Fibroblast of lung (primary cell): ENCODE measurements around the gene HS3ST2.

ENCODE experiments used
- EZH2 ChIP-seq: IDR thresholded peaks from 2 replicates; pipeline ENCODE4 v1.5.1; 2012; ENCODE audit warnings: low read length, control low read depth, mild to moderate bottlenecking; ENCODE audit errors: missing control alignments
- TF ChIP-seq, protein P1 (sequence below), 2 donors: IDR thresholded peaks in 1 of 2; conservative IDR thresholded peaks in 1 of 2; 1 replicate in 1 of 2; 2 replicates in 1 of 2; pipeline ENCODE4 v1.5.1; 2011 to 2012; ENCODE audit warnings: low read length in 2 of 2, control low read depth in 1 of 2, inconsistent platforms in 1 of 2, low read depth in 1 of 2, mild to moderate bottlenecking in 1 of 2

DNA sequence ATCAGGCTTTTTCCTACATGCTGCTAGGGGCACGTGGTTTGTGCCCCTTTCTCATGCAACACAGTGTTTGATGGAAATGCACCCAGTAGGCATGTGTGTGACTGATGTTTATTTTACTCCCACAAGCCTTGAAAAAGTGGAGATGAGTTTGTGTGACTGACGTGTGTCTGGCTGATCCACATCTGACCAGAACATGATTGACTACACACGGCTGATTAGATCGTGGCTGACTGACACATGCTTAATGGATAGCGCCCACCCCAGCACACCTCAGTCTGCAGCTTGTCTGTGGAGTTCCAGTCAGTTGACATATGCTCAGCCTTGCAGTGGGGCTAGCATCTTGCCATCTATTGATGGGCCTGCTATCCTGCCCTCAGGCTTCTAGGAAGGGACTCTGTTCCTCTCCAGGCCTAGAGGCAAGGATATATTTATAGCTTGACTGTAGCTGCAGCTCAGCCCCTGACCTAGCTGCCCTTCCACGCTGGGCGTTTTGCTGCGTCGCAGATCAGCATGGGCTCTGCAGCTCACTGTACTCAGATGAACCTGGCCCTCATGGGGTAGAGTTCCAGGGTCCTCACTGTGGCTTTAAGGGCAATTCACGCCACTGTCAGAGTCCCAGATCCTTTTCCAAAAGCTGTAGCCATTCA, 112.3 kb downstream of the HS3ST2 start:
- TF ChIP-seq, protein P1, sequence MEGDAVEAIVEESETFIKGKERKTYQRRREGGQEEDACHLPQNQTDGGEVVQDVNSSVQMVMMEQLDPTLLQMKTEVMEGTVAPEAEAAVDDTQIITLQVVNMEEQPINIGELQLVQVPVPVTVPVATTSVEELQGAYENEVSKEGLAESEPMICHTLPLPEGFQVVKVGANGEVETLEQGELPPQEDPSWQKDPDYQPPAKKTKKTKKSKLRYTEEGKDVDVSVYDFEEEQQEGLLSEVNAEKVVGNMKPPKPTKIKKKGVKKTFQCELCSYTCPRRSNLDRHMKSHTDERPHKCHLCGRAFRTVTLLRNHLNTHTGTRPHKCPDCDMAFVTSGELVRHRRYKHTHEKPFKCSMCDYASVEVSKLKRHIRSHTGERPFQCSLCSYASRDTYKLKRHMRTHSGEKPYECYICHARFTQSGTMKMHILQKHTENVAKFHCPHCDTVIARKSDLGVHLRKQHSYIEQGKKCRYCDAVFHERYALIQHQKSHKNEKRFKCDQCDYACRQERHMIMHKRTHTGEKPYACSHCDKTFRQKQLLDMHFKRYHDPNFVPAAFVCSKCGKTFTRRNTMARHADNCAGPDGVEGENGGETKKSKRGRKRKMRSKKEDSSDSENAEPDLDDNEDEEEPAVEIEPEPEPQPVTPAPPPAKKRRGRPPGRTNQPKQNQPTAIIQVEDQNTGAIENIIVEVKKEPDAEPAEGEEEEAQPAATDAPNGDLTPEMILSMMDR (conservative IDR thresholded peaks at IDR 0.05 in 1 of 2, IDR thresholded peaks at IDR 0.05 in 1 of 2; ENCODE audit: low read depth in 1 of 2, low read length in 2 of 2): no peak
- no peak for TF ChIP-seq EZH2
